Measurements from ENCODE around the gene NCK1.
"Not testable (repeated sequence)": the region's sequence is repeated elsewhere in the genome, so short reads cannot be mapped to it uniquely, and the experiment has no call there.

NCK1 gene

DNA sequence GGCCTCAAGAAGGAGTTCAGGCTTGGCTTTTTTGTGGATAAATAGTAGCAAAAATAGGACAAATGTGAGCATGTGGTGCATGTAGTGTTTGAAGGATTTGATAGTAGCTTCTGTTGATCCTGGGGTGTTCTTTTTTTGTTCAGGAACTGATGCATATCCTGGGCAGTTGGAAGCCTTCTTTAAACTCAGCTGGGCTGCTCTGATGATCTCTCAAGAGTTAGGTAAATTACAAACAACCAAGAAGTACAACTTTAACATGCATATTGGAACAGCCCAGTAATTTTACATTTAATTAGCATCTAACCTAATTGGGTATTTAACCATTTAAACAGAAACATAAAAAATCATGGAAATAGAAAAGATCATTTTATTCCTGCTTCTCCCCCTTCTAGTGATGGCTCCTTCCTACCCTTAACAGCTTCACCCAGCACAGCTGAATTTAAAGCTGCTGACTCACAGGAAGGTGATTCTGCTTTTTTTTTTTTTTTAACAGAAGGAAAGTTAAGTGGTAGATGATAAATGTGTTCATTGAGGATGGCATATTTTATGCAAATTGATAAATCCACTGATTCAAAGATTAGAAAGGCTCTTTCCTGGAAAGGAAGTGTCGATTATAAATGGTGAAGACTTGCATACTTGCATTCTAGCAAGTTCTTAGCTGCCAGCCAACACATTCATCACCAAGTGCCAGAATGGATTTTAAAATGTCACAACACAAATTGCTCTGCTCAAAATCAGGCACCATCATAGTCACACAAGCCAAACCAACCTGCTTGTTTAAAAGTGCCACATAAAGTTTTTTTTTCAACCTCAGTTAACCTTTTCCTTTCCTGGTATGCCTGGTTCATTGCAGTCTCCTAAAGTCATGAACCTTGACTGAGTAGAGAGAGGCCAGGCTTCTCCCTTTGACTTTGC, 23.1 kb upstream of the NCK1 start:
- H3K9ac ChIP-seq (ENCODE audit: low read length), result no peak overlapping the region
- H3K27me3 ChIP-seq (ENCODE audit: control insufficient read depth, insufficient read depth, low read length), result no peaks in the 10 kb centered on the region
- H3K9me3 ChIP-seq (ENCODE audit: control insufficient read depth, low read depth, low read length), result no peaks in the 10 kb centered on the region
- H3K4me3 ChIP-seq (ENCODE audit: low read length), result no peak overlapping the region
- no peaks in the 10 kb centered on the region for H3K36me3 ChIP-seq (ENCODE audit: control insufficient read depth, low read depth, low read length)
- no peak overlapping the region for H3K27ac ChIP-seq (ENCODE audit: low read length)
- peaks cover 17% of the 10 kb centered on the region for H3K4me1 ChIP-seq (ENCODE audit: control insufficient read depth, low read depth, low read length)

DNA sequence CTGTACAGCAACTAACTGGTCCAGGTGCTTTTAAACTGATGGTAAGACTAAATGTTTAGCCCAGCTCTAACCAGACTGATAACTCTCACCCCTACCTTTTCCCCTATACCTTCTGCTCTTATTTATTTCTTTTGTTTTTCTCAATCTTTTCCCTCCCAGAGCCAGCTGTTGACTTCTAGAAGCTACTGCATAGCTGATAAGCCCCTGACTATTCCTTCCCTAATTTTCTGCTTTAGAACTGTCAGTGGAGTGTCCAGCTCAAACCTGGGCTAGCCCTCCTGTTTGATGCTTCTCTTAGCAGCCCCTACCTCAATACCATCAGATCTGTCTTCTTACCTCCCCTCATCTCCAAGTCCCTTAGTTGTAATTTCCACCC, 22.5 kb upstream of the NCK1 start:
- Histone ChIP-seq H3K9ac (ENCODE audit: low read length) (no peak overlapping the region), H3K27ac (ENCODE audit: low read length) (no peak overlapping the region), H3K27me3 (ENCODE audit: control insufficient read depth, insufficient read depth, low read length) (no peaks in the 10 kb centered on the region), H3K4me1 (ENCODE audit: control insufficient read depth, low read depth, low read length) (peaks cover 17% of the 10 kb centered on the region), H3K9me3 (ENCODE audit: control insufficient read depth, low read depth, low read length) (no peaks in the 10 kb centered on the region), H3K36me3 (ENCODE audit: control insufficient read depth, low read depth, low read length) (no peaks in the 10 kb centered on the region), H3K4me3 (ENCODE audit: low read length) (no peak overlapping the region)

- H3K36me3 ChIP-seq (ENCODE audit: control insufficient read depth, low read depth, low read length), result no peaks in the 10 kb centered on the region
- H3K4me3 ChIP-seq (ENCODE audit: low read length), result no peak overlapping the region
- no peak overlapping the region for H3K27ac ChIP-seq (ENCODE audit: low read length)
- peaks cover 17% of the 10 kb centered on the region for H3K4me1 ChIP-seq (ENCODE audit: control insufficient read depth, low read depth, low read length)
- no peaks in the 10 kb centered on the region for H3K27me3 ChIP-seq (ENCODE audit: control insufficient read depth, insufficient read depth, low read length)
- H3K9ac ChIP-seq (ENCODE audit: low read length), result no peak overlapping the region
- H3K9me3 ChIP-seq (ENCODE audit: control insufficient read depth, low read depth, low read length), result no peaks in the 10 kb centered on the region
These were observed 21.8 kb upstream of the NCK1 start for GRCh38 chr3:136840252-136840651.

- H3K9me3 ChIP-seq (ENCODE audit: control insufficient read depth, low read depth, low read length), result no peaks in the 10 kb centered on the region
- no peak overlapping the region for H3K4me3 ChIP-seq (ENCODE audit: low read length)
- H3K36me3 ChIP-seq (ENCODE audit: control insufficient read depth, low read depth, low read length), result no peaks in the 10 kb centered on the region
- H3K27me3 ChIP-seq (ENCODE audit: control insufficient read depth, insufficient read depth, low read length), result no peaks in the 10 kb centered on the region
- H3K4me1 ChIP-seq (ENCODE audit: control insufficient read depth, low read depth, low read length), result peaks cover 17% of the 10 kb centered on the region
- H3K9ac ChIP-seq (ENCODE audit: low read length), result no peak overlapping the region
- no peak overlapping the region for H3K27ac ChIP-seq (ENCODE audit: low read length)
These were observed 19.7 kb upstream of the NCK1 start for GRCh38 chr3:136842294-136842693.

GRCh38 chr3:136844724-136845123, 17.3 kb upstream of the NCK1 start:
- Histone ChIP-seq H3K9me3 (ENCODE audit: control insufficient read depth, low read depth, low read length) (no peaks in the 10 kb centered on the region), H3K27ac (ENCODE audit: low read length) (no peak overlapping the region), H3K9ac (ENCODE audit: low read length) (no peak overlapping the region), H3K4me3 (ENCODE audit: low read length) (no peak overlapping the region), H3K36me3 (ENCODE audit: control insufficient read depth, low read depth, low read length) (no peaks in the 10 kb centered on the region), H3K4me1 (ENCODE audit: control insufficient read depth, low read depth, low read length) (peaks cover 1% of the 10 kb centered on the region), H3K27me3 (ENCODE audit: control insufficient read depth, insufficient read depth, low read length) (no peaks in the 10 kb centered on the region)

GRCh38 chr3:136852180-136852579, 9.8 kb upstream of the NCK1 start:
- H3K27me3 ChIP-seq (ENCODE audit: control insufficient read depth, insufficient read depth, low read length), result no peaks in the 10 kb centered on the region
- no peak overlapping the region for H3K27ac ChIP-seq (ENCODE audit: low read length)
- H3K9ac ChIP-seq (ENCODE audit: low read length), result no peak overlapping the region
- no peaks in the 10 kb centered on the region for H3K4me1 ChIP-seq (ENCODE audit: control insufficient read depth, low read depth, low read length)
- H3K9me3 ChIP-seq (ENCODE audit: control insufficient read depth, low read depth, low read length), result no peaks in the 10 kb centered on the region
- no peak overlapping the region for H3K4me3 ChIP-seq (ENCODE audit: low read length)
- H3K36me3 ChIP-seq (ENCODE audit: control insufficient read depth, low read depth, low read length), result no peaks in the 10 kb centered on the region

DNA sequence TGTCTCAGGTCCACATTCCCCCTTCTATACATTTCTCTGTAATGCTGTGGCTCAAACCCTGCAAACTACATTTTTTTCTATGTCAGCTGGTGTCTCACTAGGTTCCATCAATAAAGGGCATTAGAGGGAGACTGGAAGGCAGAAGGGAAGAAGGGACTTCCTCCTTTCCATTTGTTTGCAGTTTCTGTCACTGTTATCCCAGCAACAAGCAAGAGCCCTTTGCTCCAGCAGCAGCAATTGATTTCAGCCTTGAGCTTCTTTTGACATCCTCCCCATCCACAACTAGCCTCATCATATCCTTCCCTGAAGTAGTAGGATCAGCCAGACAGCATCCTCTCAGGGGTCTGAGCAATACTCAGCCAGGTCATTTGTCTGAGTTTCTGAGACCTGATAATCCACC, 5.3 kb upstream of the NCK1 start:
- Histone ChIP-seq H3K36me3 (ENCODE audit: control insufficient read depth, low read depth, low read length) (no peaks in the 10 kb centered on the region), H3K9me3 (ENCODE audit: control insufficient read depth, low read depth, low read length) (no peaks in the 10 kb centered on the region), H3K4me3 (ENCODE audit: low read length) (no peak overlapping the region), H3K27ac (ENCODE audit: low read length) (no peak overlapping the region), H3K27me3 (ENCODE audit: control insufficient read depth, insufficient read depth, low read length) (no peaks in the 10 kb centered on the region), H3K4me1 (ENCODE audit: control insufficient read depth, low read depth, low read length) (peaks cover 20% of the 10 kb centered on the region), H3K9ac (ENCODE audit: low read length) (no peak overlapping the region)

DNA sequence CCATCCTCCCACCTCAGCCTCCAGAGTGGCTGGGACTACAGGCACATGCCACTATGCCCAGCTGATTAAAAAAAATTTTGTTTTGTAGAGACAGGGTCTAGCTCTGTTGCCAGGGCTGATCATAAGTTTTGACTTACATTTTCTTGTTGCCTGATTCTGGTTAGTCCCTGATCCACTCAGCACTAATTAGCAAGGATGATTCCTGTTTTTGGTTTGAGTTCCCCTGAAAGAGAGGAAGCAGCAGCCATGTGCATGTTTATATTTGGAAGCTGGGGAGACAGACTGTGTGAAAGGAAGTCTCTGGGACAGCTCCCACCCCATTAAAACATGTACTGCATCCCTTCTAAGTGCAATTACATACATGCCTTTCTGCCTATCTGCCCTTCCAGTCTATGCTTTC, 3.6 kb upstream of the NCK1 start:
- H3K4me3 ChIP-seq (ENCODE audit: low read length), result no peak overlapping the region

GRCh38 chr3:136860541-136860940, 1.5 kb upstream of the NCK1 start:
- H3K4me3 ChIP-seq (ENCODE audit: low read length), result peak overlapping the region; percentile 91
- peak overlapping the region; percentile 82 for H3K9ac ChIP-seq (ENCODE audit: low read length)
- no peaks in the 10 kb centered on the region for H3K9me3 ChIP-seq (ENCODE audit: control insufficient read depth, low read depth, low read length)
- H3K36me3 ChIP-seq (ENCODE audit: control insufficient read depth, low read depth, low read length), result no peaks in the 10 kb centered on the region
- no peak overlapping the region for H3K27ac ChIP-seq (ENCODE audit: low read length)
- H3K27me3 ChIP-seq (ENCODE audit: control insufficient read depth, insufficient read depth, low read length), result no peaks in the 10 kb centered on the region
- peaks cover 26% of the 10 kb centered on the region for H3K4me1 ChIP-seq (ENCODE audit: control insufficient read depth, low read depth, low read length)

More for the DNA sequence above, 3.6 kb upstream of the NCK1 start:
- Histone ChIP-seq H3K9ac (ENCODE audit: low read length) (no peak overlapping the region), H3K36me3 (ENCODE audit: control insufficient read depth, low read depth, low read length) (no peaks in the 10 kb centered on the region), H3K27me3 (ENCODE audit: control insufficient read depth, insufficient read depth, low read length) (no peaks in the 10 kb centered on the region), H3K9me3 (ENCODE audit: control insufficient read depth, low read depth, low read length) (no peaks in the 10 kb centered on the region), H3K4me1 (ENCODE audit: control insufficient read depth, low read depth, low read length) (peaks cover 24% of the 10 kb centered on the region), H3K27ac (ENCODE audit: low read length) (no peak overlapping the region)

GRCh38 chr3:136862617-136863322, 762 bp downstream of the NCK1 start:
- H3K27ac ChIP-seq (ENCODE audit: low read length), result no peak overlapping the region
- H3K36me3 ChIP-seq (ENCODE audit: control insufficient read depth, low read depth, low read length), result no peaks in the 10 kb centered on the region
- H3K27me3 ChIP-seq (ENCODE audit: control insufficient read depth, insufficient read depth, low read length), result no peaks in the 10 kb centered on the region
- H3K9ac ChIP-seq (ENCODE audit: low read length), result peak overlapping the region; percentile 82
- H3K4me1 ChIP-seq (ENCODE audit: control insufficient read depth, low read depth, low read length), result peaks cover 26% of the 10 kb centered on the region
- no peaks in the 10 kb centered on the region for H3K9me3 ChIP-seq (ENCODE audit: control insufficient read depth, low read depth, low read length)
- peak overlapping the region; percentile 91 for H3K4me3 ChIP-seq (ENCODE audit: low read length)

DNA sequence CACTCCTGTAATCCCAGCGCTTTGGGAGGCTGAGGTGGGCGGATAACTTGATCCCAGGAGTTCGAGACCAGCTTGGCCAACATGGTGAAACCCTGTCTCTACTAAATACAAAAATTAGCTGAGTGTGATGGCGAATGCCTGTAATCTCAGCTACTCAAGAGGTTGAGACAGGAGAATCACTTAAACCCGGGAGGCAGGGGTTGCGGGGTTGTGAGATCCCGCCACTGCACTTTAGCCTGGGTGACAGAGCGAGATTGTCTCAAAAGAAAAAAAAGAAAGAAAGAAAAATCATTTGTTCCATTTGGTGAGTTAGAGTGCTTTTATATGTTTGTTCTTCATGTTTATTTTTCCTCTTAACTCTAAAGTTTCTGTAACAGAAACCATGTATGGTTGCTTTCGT, 7.3 kb downstream of the NCK1 start:
- H3K9ac ChIP-seq (ENCODE audit: low read length), result no peak overlapping the region
- H3K27me3 ChIP-seq (ENCODE audit: control insufficient read depth, insufficient read depth, low read length), result no peaks in the 10 kb centered on the region
- H3K27ac ChIP-seq (ENCODE audit: low read length), result no peak overlapping the region
- H3K4me3 ChIP-seq (ENCODE audit: low read length), result no peak overlapping the region
- no peaks in the 10 kb centered on the region for H3K36me3 ChIP-seq (ENCODE audit: control insufficient read depth, low read depth, low read length)
- H3K9me3 ChIP-seq (ENCODE audit: control insufficient read depth, low read depth, low read length), result no peaks in the 10 kb centered on the region
- H3K4me1 ChIP-seq (ENCODE audit: control insufficient read depth, low read depth, low read length), result peaks cover 7% of the 10 kb centered on the region

GRCh38 chr3:136872258-136872657, 10.2 kb downstream of the NCK1 start:
- not testable (repeated sequence) for H3K9ac ChIP-seq (ENCODE audit: low read length); H3K36me3 ChIP-seq (ENCODE audit: control insufficient read depth, low read depth, low read length); H3K27me3 ChIP-seq (ENCODE audit: control insufficient read depth, insufficient read depth, low read length); H3K4me3 ChIP-seq (ENCODE audit: low read length); H3K27ac ChIP-seq (ENCODE audit: low read length); H3K4me1 ChIP-seq (ENCODE audit: control insufficient read depth, low read depth, low read length); H3K9me3 ChIP-seq (ENCODE audit: control insufficient read depth, low read depth, low read length)
